HPDE6-E6E7 (cell line): ENCODE data around the gene GRIN2C.
"Not testable (repeated sequence)": the region's sequence is repeated elsewhere in the genome, so short reads cannot be mapped to it uniquely, and the experiment has no call there.

Experiments
- DNase-seq: peaks from one replicate; pipeline ENCODE4 v3.0.0; 2011; ENCODE audit warnings: missing footprints; ENCODE audit errors: extremely low spot score

GRIN2C gene

GRCh38 chr17:74859459-74860228, at the start of gene GRIN2C:
Gene GRIN2C (minus strand): TSS chr17:74859885. CDS start chr17:74855092, 4,793 bp downstream.
- no peak for DNase-seq

- not testable (repeated sequence) for DNase-seq
These were observed 49.4 kb upstream of the GRIN2C start for GRCh38 chr17:74909097-74909496.

- DNase-seq = no peak
These were observed 47.3 kb upstream of the GRIN2C start for GRCh38 chr17:74907012-74907411.

GRCh38 chr17:74906214-74906793, 46.6 kb upstream of the GRIN2C start:
- not testable (repeated sequence) for DNase-seq

- DNase-seq = no peak
These were observed 45.2 kb upstream of the GRIN2C start for GRCh38 chr17:74904687-74905409.

- DNase-seq = no peak
These were observed 44.0 kb upstream of the GRIN2C start for GRCh38 chr17:74903671-74904070.

GRCh38 chr17:74903034-74903433, 43.3 kb upstream of the GRIN2C start:
- no peak for DNase-seq

GRCh38 chr17:74901353-74902135, 41.9 kb upstream of the GRIN2C start:
- DNase-seq = no peak

- DNase-seq = no peak
These were observed 40.5 kb upstream of the GRIN2C start for GRCh38 chr17:74900208-74900607.

GRCh38 chr17:74898376-74898946, 38.8 kb upstream of the GRIN2C start:
- peak; percentile 58 for DNase-seq

- DNase-seq = no peak
These were observed 34.4 kb upstream of the GRIN2C start for GRCh38 chr17:74893936-74894671.

GRCh38 chr17:74892974-74893911, 33.6 kb upstream of the GRIN2C start, which contains the start of gene FADS6:
Gene FADS6 (minus strand): TSS chr17:74893633. CDS start chr17:74893595, 38 bp downstream.
- no peak for DNase-seq

- no peak for DNase-seq
These were observed 32.5 kb upstream of the GRIN2C start for GRCh38 chr17:74892013-74892841.

- DNase-seq = no peak
These were observed 30.9 kb upstream of the GRIN2C start for GRCh38 chr17:74890554-74890953.

GRCh38 chr17:74888469-74888868, 28.8 kb upstream of the GRIN2C start:
- DNase-seq = no peak

GRCh38 chr17:74883241-74883745, 23.6 kb upstream of the GRIN2C start:
- DNase-seq = no peak

- no peak for DNase-seq
These were observed 23.0 kb upstream of the GRIN2C start for GRCh38 chr17:74882517-74883240.

- no peak for DNase-seq
These were observed 21.4 kb upstream of the GRIN2C start for GRCh38 chr17:74881073-74881472.
